Motor neuron (in vitro differentiated cells): Measurements from ENCODE around the gene PTPRCAP. TPM values are rescaled to one million over a fixed set of nuclear protein-coding genes. Genes with fewer than 3 reads are reported as not detected.

Source experiments
- ATAC-seq, 8 experiments: fragments of 200-7000 bp; cut with Tn5 transposase; replicated peaks in 6 of 8; 2 replicates each; pipeline ENCODE4 v1.8.0; 2021; ENCODE audit warnings: mild to moderate bottlenecking in 8 of 8, moderate library complexity in 8 of 8
- H3K27ac ChIP-seq, 2 donors: fragments of 250-450 bp; sonication (Bioruptor Pico); 2 replicates each; pipeline ENCODE4 v1.9.0; 2021; ENCODE audit warnings: antibody characterized with exemption in 2 of 2, mild to moderate bottlenecking in 2 of 2, moderate library complexity in 1 of 2
- H3K4me1 ChIP-seq, 2 donors: fragments of 250-450 bp; sonication (Bioruptor Pico); replicated peaks in 1 of 2; 2 replicates each; pipeline ENCODE4 v1.6.1; 2021; ENCODE audit warnings: antibody characterized with exemption in 2 of 2, mild to moderate bottlenecking in 2 of 2, moderate library complexity in 1 of 2
- H3K4me3 ChIP-seq, 5 donors: fragments of 250-450 bp; sonication (Bioruptor Pico); 2 replicates each; pipeline ENCODE4 v1.9.0; 2021; ENCODE audit warnings: antibody characterized with exemption in 5 of 5, mild to moderate bottlenecking in 5 of 5, moderate library complexity in 4 of 5
- WGBS, 10 experiments: fragments of 450-650 bp; shearing (Covaris generic); methylation state at CpG; one replicate each; pipeline ENCODE4 v1.0.0; 2022; 5-methylcytosine and 5-hydroxymethylcytosine counted together
- in situ Hi-C, 9 experiments: fragments of 400-800 bp; cut with MboI; loops; one replicate each; pipeline ENCODE4 v1.15.0; 2021; ENCODE audit warnings: low sequenced_read_pairs in 9 of 9, low pct_unique_long_range_greater_than_20kb in 2 of 9; ENCODE audit not compliant: unreplicated experiment in 9 of 9
- total RNA-seq, 8 experiments: library from RNA; unstranded; fragments of 300-600 nt; gene quantifications; 2 replicates each; pipeline versions ENCODE4 v1.2.3 to v1.2.4, GENCODE V29; 2022

PTPRCAP gene
- total RNA-seq, 8 experiments from 2014 or later = 0.17 to 0.22 TPM; not detected in 6

- in situ Hi-C loops = no loop called here
- 35 to 100% (median 93%) methylated on average over 2 to 9 of the region's 19 CpGs; no CpG with 5 or more reads in 5 of the 10 experiments for WGBS, 10 experiments
- no peak for ATAC-seq
- Histone ChIP-seq H3K4me1 (peaks cover 0 to 6% of the 10 kb centered on the region in 2 donors), H3K27ac (no peak overlapping the region), H3K4me3 (no peak overlapping the region)
Observed at GRCh38 chr11:67458266-67458665, 20.8 kb upstream of the PTPRCAP start.

- in situ Hi-C loops = no loop called here
- ATAC-seq = peak in 1 of 8 experiments; percentile 8
- no peak overlapping the region for H3K27ac ChIP-seq
- WGBS, 10 experiments = 57 to 60% methylated on average over 1 to 2 of the region's 12 CpGs; no CpG with 5 or more reads in 8 of the 10 experiments
- H3K4me1 ChIP-seq = peaks cover 0 to 6% of the 10 kb centered on the region in 2 donors
- H3K4me3 ChIP-seq = no peak overlapping the region
Observed at GRCh38 chr11:67457453-67457852, 20.0 kb upstream of the PTPRCAP start.

GRCh38 chr11:67456068-67456705 lies 18.7 kb upstream of the PTPRCAP start:
- ATAC-seq = peak in 4 of 8 experiments; percentile 10 to 15 (median 12)
- peaks cover 0 to 6% of the 10 kb centered on the region in 2 donors for H3K4me1 ChIP-seq
- H3K4me3 ChIP-seq = no peak overlapping the region
- WGBS, 10 experiments = 0 to 90% (median 81%) methylated on average over 1 to 4 of the region's 25 CpGs; no CpG with 5 or more reads in 6 of the 10 experiments
- no peak overlapping the region for H3K27ac ChIP-seq
- in situ Hi-C loops = no loop called here

GRCh38 chr11:67455054-67455453 lies 17.6 kb upstream of the PTPRCAP start, which contains the start of gene CABP4:
TSS of gene CABP4 (plus strand) at chr11:67455354. CDS start at chr11:67455424, 70 bp downstream.
- H3K4me1 ChIP-seq = peaks cover 0 to 6% of the 10 kb centered on the region in 2 donors
- in situ Hi-C loops = no loop called here
- no peak within 1 kb of the TSS for H3K4me3 ChIP-seq
- WGBS, 10 experiments = 60 to 71% methylated on average over 1 of the region's 3 CpGs; no CpG with 5 or more reads in 8 of the 10 experiments
- ATAC-seq = no peak
- H3K27ac ChIP-seq = no peak within 1 kb of the TSS

- no peak overlapping the region for H3K27ac ChIP-seq
- in situ Hi-C loops = no loop called here
- 60 to 87% (median 83%) methylated on average over 1 to 3 of the region's 21 CpGs; no CpG with 5 or more reads in 7 of the 10 experiments for WGBS, 10 experiments
- H3K4me3 ChIP-seq = no peak overlapping the region
- ATAC-seq = no peak
- H3K4me1 ChIP-seq = peaks cover 0 to 6% of the 10 kb centered on the region in 2 donors
Observed at GRCh38 chr11:67453816-67454732, 16.6 kb upstream of the PTPRCAP start.

- no peak within 1 kb of the TSS for H3K27ac ChIP-seq
- in situ Hi-C loops = no loop called here
- no peak for ATAC-seq
Observed at GRCh38 chr11:67452141-67452952, 14.9 kb upstream of the PTPRCAP start, which contains the start of gene GPR152. TSS of gene GPR152 (minus strand) at chr11:67452729. CDS start at chr11:67452724, 5 bp downstream.

GRCh38 chr11:67451658-67451976 lies 14.1 kb upstream of the PTPRCAP start:
- peaks cover 0 to 6% of the 10 kb centered on the region in 2 donors for H3K4me1 ChIP-seq
- no peak overlapping the region for H3K4me3 ChIP-seq
- in situ Hi-C loops = no loop called here
- 70 to 100% (median 100%) methylated on average over 1 to 2 of the region's 14 CpGs; no CpG with 5 or more reads in 7 of the 10 experiments for WGBS, 10 experiments
- ATAC-seq = no peak
- H3K27ac ChIP-seq = no peak overlapping the region

More at GRCh38 chr11:67452141-67452952, 14.9 kb upstream of the PTPRCAP start, which contains the start of gene GPR152:
- WGBS, 10 experiments = 50 to 100% (median 92%) methylated on average over 1 to 19 of the region's 33 CpGs; no CpG with 5 or more reads in 3 of the 10 experiments
- Histone ChIP-seq H3K4me1 (peaks cover 0 to 6% of the 10 kb centered on the region in 2 donors), H3K4me3 (no peak within 1 kb of the TSS)

GRCh38 chr11:67450796-67451657 lies 13.5 kb upstream of the PTPRCAP start:
- H3K27ac ChIP-seq = no peak overlapping the region
- no peak for ATAC-seq
- in situ Hi-C loops = no loop called here

GRCh38 chr11:67449116-67449844 lies 11.8 kb upstream of the PTPRCAP start:
- 50 to 100% (median 93%) methylated on average over 1 to 7 of the region's 9 CpGs; no CpG with 5 or more reads in 2 of the 10 experiments for WGBS, 10 experiments
- Histone ChIP-seq H3K4me1 (no peaks in the 10 kb centered on the region), H3K27ac (no peak overlapping the region), H3K4me3 (no peak overlapping the region)
- no peak for ATAC-seq
- in situ Hi-C loops = no loop called here

More at GRCh38 chr11:67450796-67451657, 13.5 kb upstream of the PTPRCAP start:
- H3K4me3 ChIP-seq = no peak overlapping the region
- peaks cover 0 to under 1% of the 10 kb centered on the region in 2 donors for H3K4me1 ChIP-seq
- WGBS, 10 experiments = 30 to 73% (median 50%) methylated on average over 1 to 11 of the region's 25 CpGs; no CpG with 5 or more reads in 5 of the 10 experiments

- H3K4me3 ChIP-seq = no peak overlapping the region
- in situ Hi-C loops = no loop called here
- H3K27ac ChIP-seq = no peak overlapping the region
- no peaks in the 10 kb centered on the region for H3K4me1 ChIP-seq
- ATAC-seq = no peak
- WGBS, 10 experiments = 93 to 100% (median 100%) methylated on average over 1 to 3 of the region's 7 CpGs; no CpG with 5 or more reads in 5 of the 10 experiments
Observed at GRCh38 chr11:67448220-67448609, 10.7 kb upstream of the PTPRCAP start.

- in situ Hi-C loops = no loop called here
- WGBS, 10 experiments = 50 to 100% (median 66%) methylated on average over 1 to 4 of the region's 5 CpGs; no CpG with 5 or more reads in 4 of the 10 experiments
- Histone ChIP-seq H3K4me1 (peaks cover 0 to 6% of the 10 kb centered on the region in 2 donors), H3K27ac (no peak overlapping the region), H3K4me3 (no peak overlapping the region)
- no peak for ATAC-seq
Observed at GRCh38 chr11:67445515-67445914, 8.0 kb upstream of the PTPRCAP start.
